ENCODE measurements around the gene FA2H.

FA2H gene

GRCh38 chr16:74769586-74770190, 4.9 kb downstream of the FA2H start:
- no peak for ATAC-seq
- TF ChIP-seq CSRNP3 (CRISPR knock-in tag; IDR thresholded peaks at IDR 0.05) (no peak), ZNF70 (CRISPR knock-in tag; IDR thresholded peaks at IDR 0.05) (no peak), PPARA (CRISPR knock-in tag; IDR thresholded peaks at IDR 0.05; ENCODE audit: borderline replicate concordance) (no peak), CSDC2 (CRISPR knock-in tag; IDR thresholded peaks at IDR 0.05) (no peak), SNAI2 (CRISPR knock-in tag; IDR thresholded peaks at IDR 0.05) (no peak), TCF4 (CRISPR knock-in tag; IDR thresholded peaks at IDR 0.05; ENCODE audit: borderline replicate concordance) (no peak), PATZ1 (CRISPR knock-in tag; IDR thresholded peaks at IDR 0.05; ENCODE audit: borderline replicate concordance) (no peak), ISL1 (CRISPR knock-in tag; IDR thresholded peaks at IDR 0.05) (no peak), ZC3H10 (CRISPR knock-in tag; IDR thresholded peaks at IDR 0.05) (no peak), ESRRG (CRISPR knock-in tag; IDR thresholded peaks at IDR 0.05) (no peak), ZFP30 (CRISPR knock-in tag; IDR thresholded peaks at IDR 0.05) (no peak), CREB5 (CRISPR knock-in tag; IDR thresholded peaks at IDR 0.05; ENCODE audit: low read depth) (no peak), TOX (CRISPR knock-in tag; IDR thresholded peaks at IDR 0.05; ENCODE audit: borderline replicate concordance) (no peak), OSR1 (CRISPR knock-in tag; IDR thresholded peaks at IDR 0.05) (no peak)

- ATAC-seq: no peak
- no peak for TF ChIP-seq RARB (CRISPR knock-in tag; IDR thresholded peaks at IDR 0.05)
- no peak for TF ChIP-seq POU6F1 (CRISPR knock-in tag; IDR thresholded peaks at IDR 0.05; ENCODE audit: borderline replicate concordance, low read depth)
- TF ChIP-seq GLIS3 (CRISPR knock-in tag; IDR thresholded peaks at IDR 0.05): no peak
- TF ChIP-seq CSRNP3 (CRISPR knock-in tag; IDR thresholded peaks at IDR 0.05): no peak
- TF ChIP-seq OSR1 (CRISPR knock-in tag; IDR thresholded peaks at IDR 0.05): no peak
- TF ChIP-seq TOX (CRISPR knock-in tag; IDR thresholded peaks at IDR 0.05; ENCODE audit: borderline replicate concordance): no peak
- no peak for TF ChIP-seq ESRRG (CRISPR knock-in tag; IDR thresholded peaks at IDR 0.05)
- TF ChIP-seq ZNF565 (CRISPR knock-in tag; conservative IDR thresholded peaks at IDR 0.05; ENCODE audit: low read depth): no peak
- no peak for TF ChIP-seq TSHZ2 (CRISPR knock-in tag; IDR thresholded peaks at IDR 0.05)
- no peak for TF ChIP-seq ZNF70 (CRISPR knock-in tag; IDR thresholded peaks at IDR 0.05)
- TF ChIP-seq ZFP30 (CRISPR knock-in tag; IDR thresholded peaks at IDR 0.05): no peak
Observed at GRCh38 chr16:74768239-74768638, 6.4 kb downstream of the FA2H start.

- no peak for ATAC-seq
- TF ChIP-seq GLIS3 (CRISPR knock-in tag; IDR thresholded peaks at IDR 0.05): no peak
- no peak for TF ChIP-seq TCF4 (CRISPR knock-in tag; IDR thresholded peaks at IDR 0.05; ENCODE audit: borderline replicate concordance)
- no peak for TF ChIP-seq ISL1 (CRISPR knock-in tag; IDR thresholded peaks at IDR 0.05)
- no peak for TF ChIP-seq PATZ1 (CRISPR knock-in tag; IDR thresholded peaks at IDR 0.05; ENCODE audit: borderline replicate concordance)
- TF ChIP-seq BACH2 (CRISPR knock-in tag; IDR thresholded peaks at IDR 0.05; ENCODE audit: borderline replicate concordance): no peak
- TF ChIP-seq CSRNP3 (CRISPR knock-in tag; IDR thresholded peaks at IDR 0.05): no peak
Observed at GRCh38 chr16:74767749-74768148, 6.9 kb downstream of the FA2H start.

Data from SK-N-SH treated with all-trans-retinoic acid at 6 μM for 48 hours (cell line).